GM23248 (cell line): Measurements from ENCODE around the gene ZNF148.

Experiments used
- EZH2 ChIP-seq: fragments of 200-600 bp; sonication (generic); IDR thresholded peaks from 2 replicates; pipeline ENCODE4 v1.6.1; 2018; ENCODE audit warnings: antibody characterized with exemption, mild to moderate bottlenecking; ENCODE audit not compliant: insufficient read depth, poor library complexity, severe bottlenecking
- EZH2phosphoT487 ChIP-seq: fragments of 200-600 bp; sonication (generic); IDR thresholded peaks from 2 replicates; pipeline ENCODE4 v1.6.1; 2018; ENCODE audit warnings: antibody characterized with exemption, moderate library complexity, mild to moderate bottlenecking, low read depth; ENCODE audit not compliant: insufficient read depth

- no peak for TF ChIP-seq EZH2phosphoT487
- no peak for TF ChIP-seq EZH2
These were observed 19.3 kb upstream of the ZNF148 start for GRCh38 chr3:125394406-125394805.
